Gastrocnemius medialis (tissue), 4 donors: ENCODE results near the gene CDK14.

Source experiments
- POLR2A ChIP-seq, 2 donors: fragments of 450-650 bp; IDR thresholded peaks; one replicate each; pipeline ENCODE4 v1.6.1; 2017; ENCODE audit warnings: antibody characterized with exemption in 2 of 2, mild to moderate bottlenecking in 2 of 2, moderate library complexity in 2 of 2
- TF ChIP-seq, protein P1 (sequence below), 5 experiments: fragments of 450-650 bp in 3 of 5; fragments of 200-600 bp in 2 of 5; sonication (generic) in 2 of 5; IDR thresholded peaks in 4 of 5; conservative IDR thresholded peaks in 1 of 5; 1 replicate in 4 of 5; 2 replicates in 1 of 5; pipeline ENCODE4 v1.5.1; 2016 to 2019; ENCODE audit warnings: antibody characterized with exemption in 5 of 5, mild to moderate bottlenecking in 3 of 5, moderate library complexity in 3 of 5

DNA sequence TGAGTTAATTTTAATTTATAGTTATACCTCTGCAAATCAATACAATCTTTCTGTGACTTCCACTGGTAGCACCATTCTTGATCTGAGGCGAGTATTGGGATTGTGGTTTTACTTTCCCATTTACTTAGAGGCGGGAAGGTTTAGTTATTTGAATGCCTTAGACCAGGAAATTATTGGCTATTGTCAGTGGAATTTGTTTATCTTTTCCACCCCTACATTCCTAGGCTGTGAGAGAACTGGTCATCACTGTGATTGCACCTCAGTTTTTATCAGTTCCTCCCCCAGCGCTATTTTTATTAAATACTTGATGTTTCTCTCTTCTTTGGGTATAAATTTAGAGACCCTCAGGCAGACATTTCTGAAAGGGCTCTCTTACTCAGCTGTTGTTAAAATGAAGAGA, 29.9 kb downstream of the CDK14 start:
- TF ChIP-seq, protein P1, sequence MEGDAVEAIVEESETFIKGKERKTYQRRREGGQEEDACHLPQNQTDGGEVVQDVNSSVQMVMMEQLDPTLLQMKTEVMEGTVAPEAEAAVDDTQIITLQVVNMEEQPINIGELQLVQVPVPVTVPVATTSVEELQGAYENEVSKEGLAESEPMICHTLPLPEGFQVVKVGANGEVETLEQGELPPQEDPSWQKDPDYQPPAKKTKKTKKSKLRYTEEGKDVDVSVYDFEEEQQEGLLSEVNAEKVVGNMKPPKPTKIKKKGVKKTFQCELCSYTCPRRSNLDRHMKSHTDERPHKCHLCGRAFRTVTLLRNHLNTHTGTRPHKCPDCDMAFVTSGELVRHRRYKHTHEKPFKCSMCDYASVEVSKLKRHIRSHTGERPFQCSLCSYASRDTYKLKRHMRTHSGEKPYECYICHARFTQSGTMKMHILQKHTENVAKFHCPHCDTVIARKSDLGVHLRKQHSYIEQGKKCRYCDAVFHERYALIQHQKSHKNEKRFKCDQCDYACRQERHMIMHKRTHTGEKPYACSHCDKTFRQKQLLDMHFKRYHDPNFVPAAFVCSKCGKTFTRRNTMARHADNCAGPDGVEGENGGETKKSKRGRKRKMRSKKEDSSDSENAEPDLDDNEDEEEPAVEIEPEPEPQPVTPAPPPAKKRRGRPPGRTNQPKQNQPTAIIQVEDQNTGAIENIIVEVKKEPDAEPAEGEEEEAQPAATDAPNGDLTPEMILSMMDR (IDR thresholded peaks at IDR 0.05 in 4 of 5, conservative IDR thresholded peaks at IDR 0.05 in 1 of 5), result no peak
- no peak for TF ChIP-seq POLR2A (IDR thresholded peaks at IDR 0.05)
